Effector CD4-positive, alpha-beta T cell (primary cell): Measurements from ENCODE around the gene TMEM270.

Source experiments
- DNase-seq: peaks from one replicate; pipeline ENCODE4 v3.0.0-alpha.2; 2020

Gene TMEM270

DNA sequence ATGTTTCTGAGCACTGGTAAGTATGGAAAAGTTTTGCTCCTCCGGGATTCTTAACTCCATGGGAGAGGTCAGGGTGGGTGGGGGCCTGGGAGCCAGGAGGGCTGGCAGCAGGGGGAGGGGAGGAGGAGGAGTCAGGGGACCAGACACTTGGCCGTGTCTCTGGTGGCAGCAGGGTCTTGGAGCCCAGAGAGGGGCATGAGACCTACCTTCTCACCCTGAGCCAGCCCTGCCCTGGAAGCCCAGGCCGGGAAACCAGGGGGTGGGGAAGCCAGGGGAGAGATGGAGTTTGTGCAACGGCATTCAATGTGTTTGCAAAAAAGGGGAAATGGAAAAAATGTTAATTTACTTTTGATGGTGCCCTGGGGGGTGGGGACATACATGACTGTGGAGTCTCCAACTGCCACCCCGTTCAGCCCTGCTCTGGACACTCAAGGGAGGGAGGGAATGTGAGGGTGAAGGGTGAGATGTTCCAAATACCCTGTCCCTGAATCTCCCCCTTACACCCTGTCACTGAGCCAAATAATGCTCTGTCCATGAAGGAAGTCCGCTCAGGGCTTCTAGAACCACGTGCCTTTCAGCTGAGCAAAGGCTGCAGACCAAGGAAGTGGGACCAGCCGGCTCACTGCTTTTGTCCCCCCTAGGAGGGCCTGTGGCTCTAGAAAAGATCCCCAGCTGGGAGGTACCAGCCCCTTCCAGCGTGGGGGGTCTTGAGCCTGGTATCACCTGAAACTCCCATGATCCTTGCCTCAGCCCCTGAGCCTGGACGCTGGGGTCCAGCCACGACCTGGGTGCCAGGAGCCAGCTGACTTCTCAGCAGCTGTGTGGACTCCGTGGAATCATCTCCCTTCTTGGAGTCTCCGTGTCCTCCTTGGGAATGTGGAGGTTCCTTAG, 48.3 kb downstream of the TMEM270 start:
- no peak for DNase-seq

GRCh38 chr7:73909996-73910395, 49.0 kb downstream of the TMEM270 start:
- DNase-seq = no peak

DNA sequence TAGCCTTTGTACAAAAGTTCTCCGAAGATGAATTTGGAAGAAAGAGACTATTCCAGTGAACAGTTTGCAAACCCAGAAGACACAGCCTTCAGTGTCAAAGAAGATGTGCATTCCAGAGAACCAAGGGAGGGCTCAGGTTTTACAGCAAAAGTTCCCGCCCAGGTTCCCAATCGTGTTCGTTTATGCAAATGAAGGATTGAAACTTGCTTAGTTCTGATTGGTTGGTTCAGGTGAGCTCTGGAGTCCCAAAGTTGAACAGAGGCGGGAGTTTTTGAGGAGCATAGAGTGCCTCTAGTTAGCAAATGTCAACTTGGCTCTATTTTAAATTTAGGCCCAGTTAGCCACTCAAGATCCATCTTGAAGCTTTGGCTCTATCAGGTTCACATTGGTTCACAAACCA, 51.3 kb downstream of the TMEM270 start:
- DNase-seq = no peak
